Measurements from ENCODE around the gene AGBL4.

Gene AGBL4

DNA sequence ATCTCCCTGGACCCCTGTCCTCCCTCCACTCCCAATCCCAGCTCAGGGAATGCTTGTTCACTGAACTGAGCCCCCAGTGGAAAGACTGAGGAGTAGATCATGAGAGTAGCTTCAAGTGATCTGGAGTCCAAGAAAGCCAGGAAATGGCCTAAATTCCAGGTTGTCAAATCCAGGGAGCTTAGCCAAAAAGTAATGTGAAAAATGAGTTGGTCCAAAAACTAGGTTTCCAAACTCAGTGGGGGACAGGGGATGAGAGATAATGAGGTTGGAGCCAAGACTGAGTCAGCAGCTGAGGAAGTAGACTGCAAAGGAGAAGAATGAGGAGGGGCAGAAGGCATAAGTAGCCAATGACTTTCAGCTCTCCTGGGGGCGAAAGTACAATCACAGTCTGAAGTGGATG, 963.0 kb downstream of the AGBL4 start:
- TF ChIP-seq, protein P1, sequence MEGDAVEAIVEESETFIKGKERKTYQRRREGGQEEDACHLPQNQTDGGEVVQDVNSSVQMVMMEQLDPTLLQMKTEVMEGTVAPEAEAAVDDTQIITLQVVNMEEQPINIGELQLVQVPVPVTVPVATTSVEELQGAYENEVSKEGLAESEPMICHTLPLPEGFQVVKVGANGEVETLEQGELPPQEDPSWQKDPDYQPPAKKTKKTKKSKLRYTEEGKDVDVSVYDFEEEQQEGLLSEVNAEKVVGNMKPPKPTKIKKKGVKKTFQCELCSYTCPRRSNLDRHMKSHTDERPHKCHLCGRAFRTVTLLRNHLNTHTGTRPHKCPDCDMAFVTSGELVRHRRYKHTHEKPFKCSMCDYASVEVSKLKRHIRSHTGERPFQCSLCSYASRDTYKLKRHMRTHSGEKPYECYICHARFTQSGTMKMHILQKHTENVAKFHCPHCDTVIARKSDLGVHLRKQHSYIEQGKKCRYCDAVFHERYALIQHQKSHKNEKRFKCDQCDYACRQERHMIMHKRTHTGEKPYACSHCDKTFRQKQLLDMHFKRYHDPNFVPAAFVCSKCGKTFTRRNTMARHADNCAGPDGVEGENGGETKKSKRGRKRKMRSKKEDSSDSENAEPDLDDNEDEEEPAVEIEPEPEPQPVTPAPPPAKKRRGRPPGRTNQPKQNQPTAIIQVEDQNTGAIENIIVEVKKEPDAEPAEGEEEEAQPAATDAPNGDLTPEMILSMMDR (IDR thresholded peaks at IDR 0.05; ENCODE audit: control extremely low read depth, extremely low read depth, low read depth, missing control alignments), result no peak
- ChIA-PET CTCF (no interaction called here), POLR2A (no interaction called here)
- no peak for DNase-seq (ENCODE audit: extremely low spot score)

- ChIA-PET POLR2A (no interaction called here), CTCF (no interaction called here)
- DNase-seq (ENCODE audit: extremely low spot score), result no peak
- TF ChIP-seq, protein P1 (IDR thresholded peaks at IDR 0.05; ENCODE audit: control extremely low read depth, extremely low read depth, low read depth, missing control alignments), result no peak
Observed at GRCh38 chr1:49059087-49059486, 964.7 kb downstream of the AGBL4 start.

DNA sequence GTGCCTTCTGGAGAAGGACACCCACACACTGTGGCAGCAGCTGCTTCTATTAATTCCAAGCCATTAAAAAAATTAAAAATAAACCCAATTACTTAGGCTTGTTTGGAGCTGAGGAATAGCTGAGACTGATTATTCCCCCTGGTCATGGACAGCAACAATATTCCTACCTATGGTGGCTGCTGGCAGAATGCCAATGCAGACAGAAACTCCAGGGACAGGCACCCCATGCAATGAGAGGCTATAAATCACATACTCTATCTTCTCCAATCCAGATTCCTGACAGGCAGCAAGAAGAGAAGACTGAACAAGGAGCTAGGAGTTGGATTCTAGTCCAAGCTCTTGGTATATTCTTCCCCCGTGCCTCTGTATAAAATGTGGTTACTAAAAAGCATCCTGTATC, 971.7 kb downstream of the AGBL4 start:
- TF ChIP-seq, protein P1 (IDR thresholded peaks at IDR 0.05; ENCODE audit: control extremely low read depth, extremely low read depth, low read depth, missing control alignments), result no peak
- ChIA-PET POLR2A (no interaction called here), CTCF (interaction anchor here (1.3 kb wide), 1 partner anchor 11 kb away, joined by 3 read pairs; no protein-coding TSS in a partner anchor)
- DNase-seq (ENCODE audit: extremely low spot score), result no peak

GRCh38 chr1:49051647-49052046, 972.1 kb downstream of the AGBL4 start:
- CTCF ChIA-PET, result no interaction called here
- DNase-seq (ENCODE audit: extremely low spot score), result no peak
- TF ChIP-seq, protein P1 (IDR thresholded peaks at IDR 0.05; ENCODE audit: control extremely low read depth, extremely low read depth, low read depth, missing control alignments), result no peak
- POLR2A ChIA-PET, result no interaction called here

GRCh38 chr1:49050041-49050440, 973.7 kb downstream of the AGBL4 start:
- POLR2A ChIA-PET, result interaction anchor here (0.6 kb wide), 1 partner anchor 1400 kb away, joined by 3 read pairs; no protein-coding TSS in a partner anchor

GRCh38 chr1:49048188-49048587, 975.6 kb downstream of the AGBL4 start:
- no peak for DNase-seq (ENCODE audit: extremely low spot score)
- ChIA-PET POLR2A (no interaction called here), CTCF (no interaction called here)
- TF ChIP-seq, protein P1 (IDR thresholded peaks at IDR 0.05; ENCODE audit: control extremely low read depth, extremely low read depth, low read depth, missing control alignments), result no peak

More at GRCh38 chr1:49050041-49050440, 973.7 kb downstream of the AGBL4 start:
- CTCF ChIA-PET, result no interaction called here
- DNase-seq (ENCODE audit: extremely low spot score), result no peak
- TF ChIP-seq, protein P1 (IDR thresholded peaks at IDR 0.05; ENCODE audit: control extremely low read depth, extremely low read depth, low read depth, missing control alignments), result no peak

- no peak for DNase-seq (ENCODE audit: extremely low spot score)
- ChIA-PET POLR2A (no interaction called here), CTCF (no interaction called here)
- TF ChIP-seq, protein P1 (IDR thresholded peaks at IDR 0.05; ENCODE audit: control extremely low read depth, extremely low read depth, low read depth, missing control alignments), result no peak
Observed at GRCh38 chr1:49046305-49046704, 977.4 kb downstream of the AGBL4 start.

Measured in GM10248 (cell line).